Measurements from ENCODE around the gene GNLY. TPM values are rescaled to one million over a fixed set of nuclear protein-coding genes. Genes with fewer than 3 reads are reported as not detected.

Gene GNLY
- total RNA-seq, 1 donor: not detected

DNA sequence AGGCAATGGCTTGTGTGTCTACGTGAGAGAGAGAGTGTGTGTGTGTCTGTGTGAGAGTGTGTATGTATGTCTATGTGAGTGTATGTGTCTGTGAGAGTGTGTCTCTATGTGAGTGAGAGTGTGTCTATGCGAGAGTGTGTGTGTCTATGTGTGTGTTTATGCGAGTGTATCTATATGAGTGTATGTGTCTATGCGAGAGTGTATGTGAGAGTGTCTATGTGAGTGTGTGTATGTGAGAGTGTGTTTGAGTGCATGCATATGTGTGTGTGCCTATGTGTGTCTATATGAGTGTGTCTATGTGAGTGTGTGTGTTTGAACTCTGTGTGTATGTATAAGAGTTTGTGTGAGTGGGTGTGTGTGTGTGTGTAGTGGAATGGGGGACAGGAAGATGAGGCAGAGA lies 9.8 kb upstream of the GNLY start:
- no peak for DNase-seq (ENCODE audit: low read depth)
- H3K4me3 ChIP-seq (ENCODE audit: low read depth, low read length): no peak overlapping the region
- no peak for TF ChIP-seq CTCF (IDR thresholded peaks at IDR 0.05; ENCODE audit: insufficient read depth, low read length)

DNA sequence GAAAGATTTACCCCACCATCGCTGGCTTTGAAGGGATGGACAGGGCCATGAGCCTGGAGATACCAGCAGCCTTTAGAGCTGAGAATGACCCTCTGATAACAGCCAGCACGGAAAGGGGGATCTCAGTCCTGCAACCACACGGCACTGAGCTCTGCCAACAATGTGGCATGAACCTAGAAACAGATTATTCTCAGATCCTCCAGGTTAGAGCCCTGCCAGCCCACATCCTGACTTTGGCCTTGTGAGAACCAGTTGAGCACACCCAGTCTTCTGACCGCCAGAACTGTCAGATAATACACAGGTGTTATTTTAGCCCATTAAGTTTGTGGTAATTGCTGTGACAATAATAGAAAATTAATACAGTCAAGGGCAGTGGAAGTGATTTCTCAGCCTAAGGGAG lies 9.4 kb upstream of the GNLY start:
- no peak for TF ChIP-seq CTCF (IDR thresholded peaks at IDR 0.05; ENCODE audit: insufficient read depth, low read length)
- H3K4me3 ChIP-seq (ENCODE audit: low read depth, low read length): no peak overlapping the region
- no peak for DNase-seq (ENCODE audit: low read depth)

DNA sequence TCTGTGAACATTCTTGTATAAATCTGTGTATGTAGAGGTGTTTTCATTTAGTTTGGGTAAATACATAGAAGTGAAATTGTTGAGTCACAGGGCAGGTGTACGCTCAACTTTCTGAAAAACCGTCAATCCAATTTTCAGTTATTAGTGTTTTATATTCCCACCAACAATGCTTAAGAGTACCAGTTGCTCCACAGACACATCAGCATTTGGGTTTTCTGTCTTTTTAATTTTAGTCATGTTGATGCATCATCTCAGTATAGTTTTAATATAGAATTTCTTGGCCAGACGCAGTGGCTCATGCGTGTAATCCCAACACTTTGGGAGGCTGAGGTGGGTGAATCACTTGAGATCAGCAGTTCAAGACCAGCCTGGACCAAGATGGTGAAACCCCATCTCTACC lies 3.2 kb upstream of the GNLY start:
- no peak for TF ChIP-seq CTCF (IDR thresholded peaks at IDR 0.05; ENCODE audit: insufficient read depth, low read length)
- no peak overlapping the region for H3K4me3 ChIP-seq (ENCODE audit: low read depth, low read length)
- DNase-seq (ENCODE audit: low read depth): no peak

DNA sequence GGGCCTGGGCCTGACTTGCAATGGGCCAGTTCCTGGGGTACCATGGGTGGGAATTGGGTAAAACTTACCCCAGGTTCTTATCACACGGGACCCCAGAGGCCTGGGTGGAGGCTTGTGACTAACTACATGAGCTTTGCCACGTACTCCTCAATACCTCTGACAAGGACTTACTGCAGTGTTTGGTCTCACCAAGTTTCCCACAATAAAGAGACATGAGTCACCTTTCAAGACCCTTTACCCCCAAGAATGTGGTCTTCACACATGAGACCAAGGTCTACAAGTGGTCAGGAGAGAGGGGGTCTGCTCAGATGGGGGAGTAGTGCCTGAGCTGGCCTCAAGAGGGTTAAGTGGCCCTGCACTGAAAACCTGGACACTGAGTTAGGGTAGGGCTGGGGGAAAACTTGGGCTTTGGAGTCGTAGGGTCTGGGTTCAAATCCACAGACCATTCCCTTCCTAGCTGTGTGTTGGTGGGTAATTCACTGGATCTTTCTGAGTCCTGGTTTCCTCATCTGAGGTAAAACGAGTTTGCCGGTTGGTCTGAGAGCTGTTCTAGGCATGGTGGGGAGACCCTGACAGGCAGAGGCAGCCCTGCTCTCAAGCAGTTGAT lies 2.0 kb upstream of the GNLY start:
- DNase-seq (ENCODE audit: low read depth): no peak
- no peak overlapping the region for H3K4me3 ChIP-seq (ENCODE audit: low read depth, low read length)
- no peak for TF ChIP-seq CTCF (IDR thresholded peaks at IDR 0.05; ENCODE audit: insufficient read depth, low read length)

- no peak for DNase-seq (ENCODE audit: low read depth)
- H3K4me3 ChIP-seq (ENCODE audit: low read depth, low read length): no peak overlapping the region
- TF ChIP-seq CTCF (IDR thresholded peaks at IDR 0.05; ENCODE audit: insufficient read depth, low read length): no peak
Measured at GRCh38 chr2:85695121-85695520, 963 bp downstream of the GNLY start.

- no peak for DNase-seq (ENCODE audit: low read depth)
- TF ChIP-seq CTCF (IDR thresholded peaks at IDR 0.05; ENCODE audit: insufficient read depth, low read length): no peak
- no peak overlapping the region for H3K4me3 ChIP-seq (ENCODE audit: low read depth, low read length)
Measured at GRCh38 chr2:85695691-85696668, 1.8 kb downstream of the GNLY start.
